A673 (cell line): Measurements from ENCODE around the gene NKD2. TPM values are rescaled to one million over a fixed set of nuclear protein-coding genes. Genes with fewer than 3 reads are reported as not detected.

Experiments
- BruUV-seq: library from RNA; stranded (reverse); fragments of 400-500 nt; replicated peaks from 2 replicates; lab custom pipeline; 2021; lab: Mats Ljungman, UMichigan
- CTCF ChIA-PET: fragments of 300-600 bp; sonication (Branson Sonifier 250); formaldehyde crosslinking; loops from one replicate; lab custom pipeline; 2022; ENCODE audit warnings: antibody characterized with exemption; lab: Charles Lee
- POLR2A ChIA-PET: fragments of 300-600 bp; sonication (Branson Sonifier 250); formaldehyde crosslinking; loops from one replicate; lab custom pipeline; 2022; ENCODE audit warnings: antibody characterized with exemption; ENCODE audit not compliant: low non-redundant PET; lab: Charles Lee
- DNase-seq: peaks from one replicate; pipeline ENCODE4 v3.0.0-alpha.2; 2015; ENCODE audit warnings: low spot score
- H3K27ac ChIP-seq: fragments of 200-600 bp; sonication (generic); 2 replicates; pipeline ENCODE4 v1.5.1; 2016; ENCODE audit warnings: mixed run types, low read depth, mild to moderate bottlenecking, mixed read lengths, antibody characterized with exemption, low read length; ENCODE audit not compliant: poor library complexity, severe bottlenecking
- H3K27me3 ChIP-seq: fragments of 200-600 bp; sonication (generic); replicated peaks from 2 replicates; pipeline ENCODE4 v1.6.1; 2017; ENCODE audit warnings: mixed run types, low read depth, mild to moderate bottlenecking, mixed read lengths, antibody characterized with exemption, low read length; ENCODE audit not compliant: insufficient read depth, poor library complexity
- H3K36me3 ChIP-seq: fragments of 200-600 bp; sonication (generic); 2 replicates; pipeline ENCODE4 v1.6.1; 2016; ENCODE audit warnings: mixed run types, mild to moderate bottlenecking, mixed read lengths, antibody characterized with exemption, low read length; ENCODE audit not compliant: insufficient read depth, poor library complexity, severe bottlenecking
- H3K4me1 ChIP-seq: fragments of 200-600 bp; sonication (generic); 2 replicates; pipeline ENCODE4 v1.6.1; 2017; ENCODE audit warnings: mixed run types, mild to moderate bottlenecking, mixed read lengths, antibody characterized with exemption, low read length; ENCODE audit not compliant: insufficient read depth, poor library complexity, severe bottlenecking
- H3K4me3 ChIP-seq: fragments of 200-600 bp; sonication (generic); 2 replicates; pipeline ENCODE4 v1.5.1; 2016; ENCODE audit warnings: low read depth, mixed run types, mild to moderate bottlenecking, mixed read lengths, low read length; ENCODE audit not compliant: poor library complexity, severe bottlenecking
- H3K9me3 ChIP-seq: fragments of 200-600 bp; sonication (generic); 2 replicates; pipeline ENCODE4 v1.6.1; 2016; ENCODE audit warnings: mixed run types, low read depth, mild to moderate bottlenecking, mixed read lengths, antibody characterized with exemption, low read length; ENCODE audit not compliant: poor library complexity, severe bottlenecking
- CTCF ChIP-seq: fragments of 300-800, 200-600 bp; sonication (generic); conservative IDR thresholded peaks from 2 replicates; pipeline ENCODE4 v1.5.1; 2017; ENCODE audit warnings: low read depth, mild to moderate bottlenecking, antibody characterized with exemption, low read length, moderate library complexity, mixed read lengths
- EZH2 ChIP-seq: fragments of 200-600 bp; sonication (generic); IDR thresholded peaks from 2 replicates; pipeline ENCODE4 v1.6.1; 2017; ENCODE audit warnings: borderline replicate concordance, low read depth, mild to moderate bottlenecking, mixed read lengths, antibody characterized with exemption, low read length; ENCODE audit not compliant: poor library complexity, severe bottlenecking
- intact Hi-C: fragments of 100-400 bp; cut with micrococcal nuclease; formaldehyde crosslinking; loops from one replicate; pipeline ENCODE4 v1.10.0; 2022; ENCODE audit not compliant: unreplicated experiment
- total RNA-seq: library from RNA; stranded (reverse); gene quantifications from 2 replicates; pipeline ENCODE4 v1.2.3, GENCODE V29; 2021

The NKD2 gene
- total RNA-seq, 1 experiment from 2014 or later = 23.5 TPM

- Histone ChIP-seq H3K27me3 (no peaks in the 10 kb centered on the region), H3K27ac (no peak overlapping the region), H3K4me3 (no peak overlapping the region), H3K36me3 (peaks cover 2% of the 10 kb centered on the region), H3K9me3 (no peaks in the 10 kb centered on the region), H3K4me1 (peaks cover 23% of the 10 kb centered on the region)
- BruUV-seq = no TSS peak
- CTCF ChIA-PET = no interaction called here
- intact Hi-C loops = no loop called here
- no peak for TF ChIP-seq CTCF
- no peak for TF ChIP-seq EZH2
- no peak for DNase-seq
- POLR2A ChIA-PET = no interaction called here
Observed at GRCh38 chr5:1017056-1017455, 8.5 kb downstream of the NKD2 start.

DNA sequence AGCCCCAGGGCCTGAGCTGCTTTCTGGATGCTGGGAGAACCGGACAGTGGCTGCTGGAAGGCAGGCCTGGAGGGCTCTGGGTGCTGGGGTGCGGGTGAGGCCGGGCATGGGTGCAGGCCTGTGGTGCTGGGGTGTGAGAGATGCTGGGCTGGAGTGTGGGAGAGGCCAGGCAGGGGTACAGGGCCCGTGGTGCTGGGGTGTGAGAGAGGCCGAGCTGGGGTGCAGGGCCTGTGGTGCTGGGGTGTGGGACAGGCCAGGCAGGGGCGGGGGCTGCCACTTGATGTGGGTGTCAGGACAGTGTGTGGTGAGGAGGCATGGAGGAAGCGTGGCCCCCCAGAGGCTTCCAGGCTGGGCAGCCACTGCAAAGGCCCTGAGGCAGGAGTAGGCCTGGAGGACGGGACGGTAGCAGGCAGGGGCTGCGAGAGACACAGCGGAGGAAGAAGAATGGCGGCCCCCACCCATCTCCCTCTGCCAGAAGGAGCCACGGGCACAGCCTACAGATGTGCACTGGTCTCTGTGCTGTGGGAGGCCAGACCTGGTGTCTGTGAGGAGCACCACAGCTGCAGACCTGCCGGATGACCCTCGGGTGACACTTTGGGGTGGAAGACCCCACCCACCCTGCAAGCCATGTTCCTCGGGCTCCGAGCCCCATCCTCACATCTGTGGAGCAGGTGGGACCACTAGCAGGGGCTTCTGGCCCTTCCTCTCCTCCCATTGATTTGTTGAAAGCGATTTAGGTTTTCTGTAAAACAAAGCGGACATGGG is 9.3 kb downstream of the NKD2 start:
- H3K4me1 ChIP-seq = peaks cover 23% of the 10 kb centered on the region
- CTCF ChIA-PET = no interaction called here
- intact Hi-C loops = no loop called here

DNA sequence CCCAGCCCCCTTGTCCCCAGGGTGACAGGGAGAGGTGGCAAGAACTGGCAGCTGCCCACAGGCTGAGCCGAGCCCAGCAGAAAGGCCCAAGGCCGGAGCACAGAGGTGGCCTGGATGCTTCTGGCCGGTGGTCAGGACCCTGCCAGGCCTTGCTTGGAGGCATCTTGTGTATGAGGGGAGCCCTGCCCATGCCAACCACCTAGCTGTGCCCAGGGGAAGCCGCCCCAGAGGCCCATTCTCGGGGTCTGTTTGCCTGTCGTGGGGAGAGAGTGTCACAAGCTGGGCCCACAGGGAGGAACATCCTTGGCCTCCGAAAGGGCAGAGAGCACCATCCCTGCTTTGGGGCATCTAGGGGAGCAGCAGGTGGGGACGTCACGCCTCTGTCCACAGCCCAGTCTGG is 10.0 kb downstream of the NKD2 start:
- no peak overlapping the region for H3K4me3 ChIP-seq
- H3K36me3 ChIP-seq = peaks cover 2% of the 10 kb centered on the region
- peak overlapping the region; percentile 71 for H3K27ac ChIP-seq
- H3K9me3 ChIP-seq = no peaks in the 10 kb centered on the region
- no TSS peak for BruUV-seq
- POLR2A ChIA-PET = no interaction called here
- no peak for DNase-seq
- intact Hi-C loops = no loop called here
- no peak for TF ChIP-seq EZH2
- no peak for TF ChIP-seq CTCF
- no peaks in the 10 kb centered on the region for H3K27me3 ChIP-seq
- peaks cover 23% of the 10 kb centered on the region for H3K4me1 ChIP-seq
- CTCF ChIA-PET = no interaction called here

More for the DNA sequence above, 9.3 kb downstream of the NKD2 start:
- Histone ChIP-seq H3K36me3 (peaks cover 2% of the 10 kb centered on the region), H3K27ac (no peak overlapping the region), H3K4me3 (no peak overlapping the region), H3K9me3 (no peaks in the 10 kb centered on the region), H3K27me3 (no peaks in the 10 kb centered on the region)
- BruUV-seq = no TSS peak
- POLR2A ChIA-PET = no interaction called here
- DNase-seq = no peak
- TF ChIP-seq CTCF (no peak), EZH2 (no peak)
